HepG2 (cell line): ENCODE measurements around the gene RUVBL2. TPM values are rescaled to one million over a fixed set of nuclear protein-coding genes. Genes with fewer than 3 reads are reported as not detected.

Experiments
- ATAC-seq: fragments of 200-7000 bp; cut with Tn5 transposase; 3 replicates; pipeline ENCODE4 v1.9.1; 2020; ENCODE audit warnings: mild to moderate bottlenecking, moderate library complexity
- BruUV-seq: library from RNA; stranded (reverse); fragments of 400-500 nt; replicated peaks from 2 replicates; lab custom pipeline; 2021; lab: Mats Ljungman, UMichigan
- CTCF ChIA-PET: fragments of 300-600 bp; formaldehyde crosslinking; extraction: SDS; loops from one replicate; lab custom pipeline; 2021; ENCODE audit warnings: low total read pairs, inconsistent platforms, low intra/inter-chr PET ratio; lab: Yijun Ruan, JAX
- POLR2A ChIA-PET: fragments of 350-600 bp; sonication (Branson Sonifier 250); formaldehyde crosslinking; loops from one replicate; lab custom pipeline; 2020; ENCODE audit warnings: antibody characterized with exemption, inconsistent platforms; lab: Yijun Ruan, JAX
- DNase-seq: peaks from one replicate; pipeline ENCODE4 v3.0.0-alpha.2; 2015; ENCODE audit warnings: low spot score
- FAIRE-seq: peaks from 3 replicates; lab custom pipeline; 2011; peaks lifted over from hg19 to GRCh38; lab: Jason Lieb, UNC
- H2AFZ ChIP-seq: one replicate; pipeline ENCODE4 v1.6.1; 2011; ENCODE audit warnings: low read length, inconsistent platforms
- H3K27ac ChIP-seq: fragments of 300-600 bp; 3 replicates; pipeline ENCODE4 v1.8.0; 2011; ENCODE audit warnings: mixed run types, mild to moderate bottlenecking, mixed read lengths, low read length, inconsistent platforms; ENCODE audit not compliant: insufficient read depth; ENCODE audit errors: extremely low read length
- H3K27me3 ChIP-seq, 2 experiments: fragments of 200-600 bp in 1 of 2; 2 replicates in 1 of 2; 3 replicates in 1 of 2; pipeline versions ENCODE4 v1.6.0 to v1.8.0; 2011; ENCODE audit warnings: low read length in 2 of 2, mild to moderate bottlenecking in 2 of 2, moderate library complexity in 2 of 2, inconsistent platforms in 1 of 2; ENCODE audit not compliant: insufficient read depth in 2 of 2, control insufficient read depth in 1 of 2
- H3K36me3 ChIP-seq, 2 experiments: fragments of 200-600 bp in 1 of 2; replicated peaks in 1 of 2; 2 replicates in 1 of 2; 3 replicates in 1 of 2; pipeline versions ENCODE4 v1.5.1 to v1.8.0; 2011; ENCODE audit warnings: low read length in 2 of 2, inconsistent platforms in 1 of 2; ENCODE audit not compliant: insufficient read depth in 2 of 2, control insufficient read depth in 1 of 2
- H3K4me1 ChIP-seq: 2 replicates; pipeline ENCODE4 v1.5.1; 2012; ENCODE audit warnings: low read length, inconsistent platforms; ENCODE audit not compliant: insufficient read depth
- H3K4me2 ChIP-seq: 2 replicates; pipeline ENCODE4 v1.6.0; 2011; ENCODE audit warnings: low read depth, low read length, inconsistent platforms
- H3K4me3 ChIP-seq, 3 experiments: fragments of 200-600 bp in 1 of 3; sonication (generic), shearing (Covaris generic) in 1 of 3; replicated peaks in 1 of 3; 2 replicates each; pipeline ENCODE4 v1.5.1; 2011 to 2016; ENCODE audit warnings: low read length in 3 of 3, inconsistent platforms in 2 of 3, low read depth in 2 of 3, mild to moderate bottlenecking in 2 of 3, control low read depth in 1 of 3, mixed read lengths in 1 of 3; ENCODE audit not compliant: insufficient read depth in 1 of 3
- H3K79me2 ChIP-seq: one replicate; pipeline ENCODE4 v1.6.1; 2011; ENCODE audit warnings: low read length, inconsistent platforms; ENCODE audit not compliant: insufficient read depth
- H3K9ac ChIP-seq: 2 replicates; pipeline ENCODE4 v1.6.0; 2011; ENCODE audit warnings: mild to moderate bottlenecking, low read depth, low read length, inconsistent platforms; ENCODE audit not compliant: insufficient read depth
- H3K9me3 ChIP-seq: 2 replicates; pipeline ENCODE4 v1.5.1; 2012; ENCODE audit warnings: mild to moderate bottlenecking, low read length
- H4K20me1 ChIP-seq: 2 replicates; pipeline ENCODE4 v1.6.0; 2011; ENCODE audit warnings: inconsistent platforms, mild to moderate bottlenecking, low read length, moderate library complexity; ENCODE audit not compliant: insufficient read depth
- AGO2 ChIP-seq: fragments of 200-400 bp; formaldehyde crosslinking; optimal IDR thresholded peaks from 2 replicates; pipeline ENCODE3; 2017; ENCODE audit warnings: mild to moderate bottlenecking, low read depth, low read length, moderate library complexity
- ATF6 ChIP-seq: sonication (generic); formaldehyde crosslinking; conservative IDR thresholded peaks from 2 replicates; pipeline ENCODE4 v1.4.0; 2020; ENCODE audit warnings: missing genetic modification reagents
- BCL3 ChIP-seq: sonication (generic); formaldehyde crosslinking; IDR thresholded peaks from 2 replicates; pipeline ENCODE4 v1.5.1; 2020; ENCODE audit warnings: mild to moderate bottlenecking, missing genetic modification reagents, moderate library complexity
- CEBPG ChIP-seq: IDR thresholded peaks from 2 replicates; pipeline ENCODE4 v1.6.1; 2016
- CHCHD3 ChIP-seq: sonication (generic); formaldehyde crosslinking; IDR thresholded peaks from 2 replicates; pipeline ENCODE4 v1.8.0; 2022; ENCODE audit warnings: mild to moderate bottlenecking, missing genetic modification reagents, moderate library complexity
- CHD4 ChIP-seq: fragments of 200-600 bp; sonication (generic); IDR thresholded peaks from 2 replicates; pipeline ENCODE4 v1.7.0; 2017; ENCODE audit warnings: mild to moderate bottlenecking, low read length, borderline replicate concordance
- GMEB2 ChIP-seq: IDR thresholded peaks from 2 replicates; pipeline ENCODE4 v1.6.1; 2016; ENCODE audit warnings: missing biosample characterization, missing genetic modification reagents, low read depth
- GTF2F1 ChIP-seq: fragments of 150-350 bp; IDR thresholded peaks from 2 replicates; pipeline ENCODE4 v1.6.1; 2014; ENCODE audit warnings: low read length
- GTF3A ChIP-seq: sonication (generic); formaldehyde crosslinking; conservative IDR thresholded peaks from 2 replicates; pipeline ENCODE4 v1.4.0; 2020; ENCODE audit warnings: mild to moderate bottlenecking, missing genetic modification reagents
- HMG20A ChIP-seq: IDR thresholded peaks from 2 replicates; pipeline ENCODE4 v1.6.1; 2016; ENCODE audit warnings: borderline replicate concordance
- HMGXB4 ChIP-seq, 2 experiments: sonication (generic) in 1 of 2; formaldehyde crosslinking in 1 of 2; IDR thresholded peaks; 2 replicates each; pipeline versions ENCODE4 v1.4.0 to v1.6.1; 2018 to 2020; ENCODE audit warnings: missing genetic modification reagents in 2 of 2, borderline replicate concordance in 1 of 2, low read depth in 1 of 2, mild to moderate bottlenecking in 1 of 2, missing biosample characterization in 1 of 2
- NAIF1 ChIP-seq: sonication (generic); formaldehyde crosslinking; IDR thresholded peaks from 2 replicates; pipeline ENCODE4 v1.5.0; 2020; ENCODE audit warnings: mild to moderate bottlenecking, missing genetic modification reagents, borderline replicate concordance
- PCBP2 ChIP-seq: fragments of 200-400 bp; formaldehyde crosslinking; optimal IDR thresholded peaks from 2 replicates; pipeline ENCODE3; 2018; ENCODE audit warnings: low read length, low read depth; ENCODE audit not compliant: poor library complexity, severe bottlenecking
- TP53 ChIP-seq: sonication (generic); formaldehyde crosslinking; conservative IDR thresholded peaks from 2 replicates; pipeline ENCODE4 v1.4.0; 2020; ENCODE audit warnings: missing genetic modification reagents
- ZKSCAN1 ChIP-seq: fragments of 150-350 bp; IDR thresholded peaks from 2 replicates; pipeline ENCODE4 v1.6.1; 2014; ENCODE audit warnings: low read length
- ZNF749 ChIP-seq: sonication (generic); formaldehyde crosslinking; IDR thresholded peaks from 2 replicates; pipeline ENCODE4 v1.8.0; 2022; ENCODE audit warnings: mild to moderate bottlenecking, missing genetic modification reagents, moderate library complexity, borderline replicate concordance
- whole genome bisulfite sequencing: methylation state at CpG from one replicate; pipeline ENCODE4 v1.1.6; 2017; ENCODE audit warnings: low lambda C conversion rate; 5-methylcytosine and 5-hydroxymethylcytosine counted together
- in situ Hi-C: cut with HindIII; loops from 2 replicates; pipeline ENCODE4 v1.10.0; 2017; ENCODE audit warnings: low pct_unique_long_range_greater_than_20kb; ENCODE audit not compliant: extremely low pct_ligation_motif_present
- intact Hi-C: fragments of 100-400 bp; cut with micrococcal nuclease; formaldehyde crosslinking; loops from one replicate; pipeline ENCODE4 v1.10.0; 2022; ENCODE audit not compliant: unreplicated experiment
- polyA plus RNA-seq, 8 experiments: library from polyadenylated mRNA; depleted of rRNA in 3 of 8; stranded (reverse) in 7 of 8; unstranded in 1 of 8; fragments of >200 nt; fragmentation: Illumina TruSeq in 4 of 8; extraction: Trizol in 4 of 8; gene quantifications; 2 replicates each; pipeline versions ENCODE4 v1.2.1 to v1.2.3, GENCODE V29; 2011 to 2016; ENCODE audit warnings: low read depth in 4 of 8, missing spikeins in 1 of 8, mixed read lengths in 1 of 8; ENCODE audit not compliant: insufficient read depth in 1 of 8
- total RNA-seq, 5 experiments: library from RNA; depleted of rRNA; stranded (reverse); fragments of >200 nt; fragmentation: Illumina TruSeq; extraction: Trizol; gene quantifications; 2 replicates each; pipeline ENCODE4 v1.2.3, GENCODE V29; 2016; ENCODE audit warnings: low read depth in 1 of 5

Gene RUVBL2
- total and polyA plus RNA-seq, 2 of the 13 experiments (the other 11 are each of a cell fraction or from before 2014, with no cell fraction given): 120 to 122 TPM

- Histone ChIP-seq H3K9ac (no peak overlapping the region), H3K9me3 (no peaks in the 10 kb centered on the region), H3K27me3 (peaks cover 0 to 25% of the 10 kb centered on the region in 2 experiments; a peak in 3 of 5 replicates), H4K20me1 (no peaks in the 10 kb centered on the region), H3K4me3 (no peak overlapping the region), H3K79me2 (no peaks in the 10 kb centered on the region), H3K27ac (no peak overlapping the region)
- 46% methylated on average over 11 of the region's 11 CpGs for WGBS
- ATAC-seq: no peak
- ChIA-PET CTCF (no interaction called here), POLR2A (interaction anchor here (1.6 kb wide), 1 partner anchor 53 kb away, joined by 5 read pairs; no protein-coding TSS in a partner anchor)
- in situ Hi-C loops: no loop called here
- no TSS peak for BruUV-seq
- TF ChIP-seq ATF6 (no peak), TP53 (CRISPR knock-in tag) (no peak), ZNF749 (no peak), GMEB2 (CRISPR knock-in tag) (no peak), AGO2 (no peak), HMGXB4 (CRISPR knock-in tag; IDR thresholded peaks at IDR 0.05; ENCODE audit: borderline replicate concordance in 1 of 2, low read depth in 1 of 2) (no peak), BCL3 (no peak), GTF3A (no peak), NAIF1 (no peak), CHCHD3 (CRISPR knock-in tag) (no peak), HMG20A (CRISPR knock-in tag) (no peak), GTF2F1 (no peak), CEBPG (CRISPR knock-in tag) (no peak), CHD4 (no peak), PCBP2 (no peak), ZKSCAN1 (no peak)
- TF ChIP-seq, all 625 proteins: peak for 0
- no peak overlapping the region for H2AFZ ChIP-seq
- intact Hi-C loops: no loop called here
- no peak overlapping the region for H3K4me2 ChIP-seq
- FAIRE-seq (no peak), DNase-seq (no peak)
- H3K4me1 ChIP-seq: peaks cover 27% of the 10 kb centered on the region
- peaks cover 0 to 5% of the 10 kb centered on the region in 2 experiments; a peak in 2 of 5 replicates for H3K36me3 ChIP-seq
Observed at GRCh38 chr19:49020342-49020741, 26.7 kb downstream of the RUVBL2 start.
